IMR-90 (cell line): Measurements from ENCODE around the gene PTPN4. TPM values are rescaled to one million over a fixed set of nuclear protein-coding genes. Genes with fewer than 3 reads are reported as not detected.

Source experiments
- ATAC-seq: fragments of 200-7000 bp; cut with Tn5 transposase; 2 replicates; pipeline ENCODE4 v1.9.1; 2020; ENCODE audit warnings: low read depth, mild to moderate bottlenecking, moderate library complexity
- BruUV-seq: library from RNA; stranded (reverse); fragments of 400-500 nt; replicated peaks from 2 replicates; lab custom pipeline; 2021; lab: Mats Ljungman, UMichigan
- CTCF ChIA-PET: fragments of 300-600 bp; formaldehyde crosslinking; extraction: SDS; loops from one replicate; lab custom pipeline; 2021; ENCODE audit warnings: antibody characterized with exemption; lab: Yijun Ruan, JAX
- POLR2A ChIA-PET: fragments of 300-600 bp; sonication (Branson Sonifier 250); formaldehyde crosslinking; loops from one replicate; lab custom pipeline; 2022; ENCODE audit warnings: antibody characterized with exemption; ENCODE audit not compliant: unreplicated experiment; lab: Charles Lee
- DNase-seq: peaks from one replicate; pipeline ENCODE4 v3.0.0; 2013
- H2AFZ ChIP-seq: replicated peaks from 2 replicates; pipeline ENCODE3; 2013; ENCODE audit warnings: low read length, mild to moderate bottlenecking; ENCODE audit not compliant: poor library complexity
- H2AK5ac ChIP-seq: 2 replicates; pipeline ENCODE4 v1.6.1; 2013; ENCODE audit warnings: low read depth, low read length, inconsistent platforms
- H2AK9ac ChIP-seq: replicated peaks from 2 replicates; pipeline ENCODE3; 2013; ENCODE audit warnings: mild to moderate bottlenecking, low read depth, low read length, moderate library complexity; ENCODE audit not compliant: poor library complexity
- H2BK120ac ChIP-seq: 2 replicates; pipeline ENCODE4 v1.6.1; 2013; ENCODE audit warnings: low read depth, low read length, inconsistent platforms
- H2BK15ac ChIP-seq: 3 replicates; pipeline ENCODE4 v1.6.1; 2013; ENCODE audit warnings: low read depth, low read length, inconsistent platforms
- H2BK20ac ChIP-seq: 2 replicates; pipeline ENCODE4 v1.6.1; 2013; ENCODE audit warnings: low read depth, mild to moderate bottlenecking, inconsistent platforms, low read length, moderate library complexity
- H2BK5ac ChIP-seq: 2 replicates; pipeline ENCODE4 v1.6.1; 2013; ENCODE audit warnings: mild to moderate bottlenecking, low read depth, low read length, inconsistent platforms; ENCODE audit not compliant: poor library complexity, severe bottlenecking
- H3K14ac ChIP-seq: replicated peaks from 2 replicates; pipeline ENCODE4 v1.6.1; 2013; ENCODE audit warnings: low read depth, low read length, inconsistent platforms
- H3K18ac ChIP-seq: 2 replicates; pipeline ENCODE4 v1.6.1; 2013; ENCODE audit warnings: low read depth, low read length, control low read depth
- H3K23ac ChIP-seq: 2 replicates; pipeline ENCODE4 v1.6.1; 2013; ENCODE audit warnings: low read depth, low read length, inconsistent platforms
- H3K27ac ChIP-seq: 2 replicates; pipeline ENCODE4 v1.5.1; 2013; ENCODE audit warnings: mild to moderate bottlenecking, control low read depth, low read length; ENCODE audit not compliant: insufficient read depth
- H3K27me3 ChIP-seq: 2 replicates; pipeline ENCODE4 v1.6.1; 2013; ENCODE audit warnings: low read length; ENCODE audit not compliant: control insufficient read depth, insufficient read depth
- H3K36me3 ChIP-seq: 2 replicates; pipeline ENCODE4 v1.6.1; 2013; ENCODE audit warnings: low read length, mixed read lengths; ENCODE audit not compliant: control insufficient read depth, insufficient read depth
- H3K4ac ChIP-seq: 2 replicates; pipeline ENCODE4 v1.6.1; 2013; ENCODE audit warnings: low read depth, low read length, inconsistent platforms
- H3K4me1 ChIP-seq: 2 replicates; pipeline ENCODE4 v1.6.1; 2013; ENCODE audit warnings: low read length, mixed read lengths; ENCODE audit not compliant: control insufficient read depth, insufficient read depth
- H3K4me2 ChIP-seq: 2 replicates; pipeline ENCODE4 v1.6.1; 2013; ENCODE audit warnings: low read depth, mild to moderate bottlenecking, control low read depth, low read length, moderate library complexity
- H3K4me3 ChIP-seq: 2 replicates; pipeline ENCODE4 v1.5.1; 2013; ENCODE audit warnings: low read depth, mild to moderate bottlenecking, control low read depth, low read length, moderate library complexity; ENCODE audit not compliant: insufficient read depth
- H3K56ac ChIP-seq: 2 replicates; pipeline ENCODE4 v1.6.1; 2013; ENCODE audit warnings: low read length, inconsistent platforms; ENCODE audit not compliant: insufficient read depth; ENCODE audit errors: extremely low read depth
- H3K79me1 ChIP-seq, 2 experiments: 2 replicates each; pipeline ENCODE4 v1.6.1; 2013; ENCODE audit warnings: low read length in 2 of 2, inconsistent platforms in 1 of 2, low read depth in 1 of 2
- H3K9ac ChIP-seq: 2 replicates; pipeline ENCODE4 v1.6.1; 2013; ENCODE audit warnings: low read depth, low read length, control low read depth
- H3K9me1 ChIP-seq: 2 replicates; pipeline ENCODE4 v1.6.1; 2013; ENCODE audit warnings: low read length, inconsistent platforms; ENCODE audit not compliant: insufficient read depth
- H3K9me3 ChIP-seq: 2 replicates; pipeline ENCODE4 v1.6.1; 2013; ENCODE audit warnings: low read length; ENCODE audit not compliant: control insufficient read depth, insufficient read depth
- H4K20me1 ChIP-seq: 2 replicates; pipeline ENCODE4 v1.6.1; 2013; ENCODE audit warnings: low read length, inconsistent platforms; ENCODE audit not compliant: insufficient read depth
- H4K5ac ChIP-seq: 2 replicates; pipeline ENCODE4 v1.6.1; 2013; ENCODE audit warnings: mild to moderate bottlenecking, low read depth, low read length, control low read depth
- H4K8ac ChIP-seq, 2 experiments: 2 replicates each; pipeline ENCODE4 v1.6.1; 2013; ENCODE audit warnings: low read depth in 2 of 2, low read length in 2 of 2, control low read depth in 1 of 2, inconsistent platforms in 1 of 2
- H4K91ac ChIP-seq: 2 replicates; pipeline ENCODE4 v1.6.1; 2013; ENCODE audit warnings: low read depth, low read length, inconsistent platforms; ENCODE audit not compliant: insufficient read depth
- BHLHE40 ChIP-seq: fragments of 150-350 bp; IDR thresholded peaks from 2 replicates; pipeline ENCODE4 v1.6.1; 2016; ENCODE audit warnings: mild to moderate bottlenecking, low read depth, low read length
- CEBPB ChIP-seq: IDR thresholded peaks from 2 replicates; pipeline ENCODE4 v1.6.1; 2012; ENCODE audit warnings: low read depth, low read length, improper control_type of control experiment
- CHD1 ChIP-seq: IDR thresholded peaks from 2 replicates; pipeline ENCODE4 v1.6.1; 2012; ENCODE audit warnings: low read depth, low read length, improper control_type of control experiment
- CTCF ChIP-seq: conservative IDR thresholded peaks from 2 replicates; pipeline ENCODE4 v1.5.1; 2012; ENCODE audit warnings: mild to moderate bottlenecking, low read depth, low read length, improper control_type of control experiment
- ELK1 ChIP-seq: fragments of 150-350 bp; IDR thresholded peaks from 2 replicates; pipeline ENCODE4 v1.6.1; 2016; ENCODE audit warnings: low read depth, mild to moderate bottlenecking, low read length, moderate library complexity, borderline replicate concordance
- FOS ChIP-seq: fragments of 150-350 bp; IDR thresholded peaks from 2 replicates; pipeline ENCODE4 v1.6.1; 2016; ENCODE audit warnings: low read depth, low read length
- MAFK ChIP-seq: IDR thresholded peaks from 2 replicates; pipeline ENCODE4 v1.6.1; 2012; ENCODE audit warnings: low read depth, low read length, improper control_type of control experiment
- MAZ ChIP-seq: IDR thresholded peaks from 2 replicates; pipeline ENCODE4 v1.6.1; 2012; ENCODE audit warnings: low read depth, mild to moderate bottlenecking, low read length, improper control_type of control experiment, moderate library complexity, borderline replicate concordance
- MXI1 ChIP-seq: IDR thresholded peaks from 2 replicates; pipeline ENCODE4 v1.6.1; 2012; ENCODE audit warnings: low read depth, mild to moderate bottlenecking, low read length, moderate library complexity, borderline replicate concordance
- NFE2L2 ChIP-seq: fragments of 150-350 bp; IDR thresholded peaks from 2 replicates; pipeline ENCODE4 v1.6.1; 2016; ENCODE audit warnings: low read depth, mild to moderate bottlenecking, low read length
- POLR2A ChIP-seq: IDR thresholded peaks from 2 replicates; pipeline ENCODE4 v1.6.1; 2012; ENCODE audit warnings: mild to moderate bottlenecking, low read depth, low read length
- RAD21 ChIP-seq: IDR thresholded peaks from 2 replicates; pipeline ENCODE4 v1.6.1; 2012; ENCODE audit warnings: low read length, improper control_type of control experiment
- RCOR1 ChIP-seq: IDR thresholded peaks from 2 replicates; pipeline ENCODE4 v1.6.1; 2012; ENCODE audit warnings: mild to moderate bottlenecking, low read length, improper control_type of control experiment; ENCODE audit not compliant: insufficient replicate concordance
- RFX5 ChIP-seq: IDR thresholded peaks from 2 replicates; pipeline ENCODE4 v1.8.0; 2012; ENCODE audit warnings: low read depth, mild to moderate bottlenecking, low read length, moderate library complexity
- SMC3 ChIP-seq: fragments of 150-350 bp; IDR thresholded peaks from 2 replicates; pipeline ENCODE4 v1.6.1; 2016; ENCODE audit warnings: low read depth, mild to moderate bottlenecking, antibody characterized with exemption, low read length, moderate library complexity
- USF2 ChIP-seq: fragments of 150-350 bp; IDR thresholded peaks from 2 replicates; pipeline ENCODE4 v1.6.1; 2017; ENCODE audit warnings: mild to moderate bottlenecking, antibody characterized with exemption, low read length, low read depth
- dilution Hi-C: fragments of 300-500 bp; cut with HindIII; formaldehyde crosslinking; loops from one replicate; pipeline ENCODE4 v1.14.3; 2018; ENCODE audit warnings: low sequenced_read_pairs; ENCODE audit not compliant: unreplicated experiment
- in situ Hi-C: fragments of 300-500 bp; cut with MboI; formaldehyde crosslinking; loops from 3 replicates; pipeline ENCODE4 v1.14.3; 2019; ENCODE audit warnings: low sequenced_read_pairs, inconsistent platforms, mixed read lengths
- intact Hi-C: fragments of 100-400 bp; cut with micrococcal nuclease; formaldehyde crosslinking; loops from 2 replicates; pipeline ENCODE4 v1.10.0; 2022
- polyA plus RNA-seq, 3 experiments: library from polyadenylated mRNA; depleted of rRNA; stranded (reverse); fragments of >200 nt; gene quantifications; 2 replicates each; pipeline ENCODE4 v1.2.3, GENCODE V29; 2012; ENCODE audit warnings: low replicate concordance in 1 of 3
- total RNA-seq: library from RNA; depleted of rRNA; stranded (reverse); fragments of >200 nt; gene quantifications from 2 replicates; pipeline ENCODE4 v1.2.3, GENCODE V29; 2012

Gene PTPN4
- total and polyA plus RNA-seq, 2 of the 4 experiments (the other 2 are of a cell fraction): 2.9 to 19.2 TPM

- dilution Hi-C loops (no loop called here), in situ Hi-C loops (no loop called here), intact Hi-C loops (no loop called here)
- H3K79me1 ChIP-seq: no peaks in the 10 kb centered on the region
- no peak overlapping the region for H2AK9ac ChIP-seq
- no peak for ATAC-seq
- H3K4me3 ChIP-seq: no peak overlapping the region
- no peaks in the 10 kb centered on the region for H3K9me1 ChIP-seq
- DNase-seq: no peak
- H3K27ac ChIP-seq: no peak overlapping the region
- H4K91ac ChIP-seq: no peak overlapping the region
- H3K23ac ChIP-seq: no peak overlapping the region
- H3K4me1 ChIP-seq: no peaks in the 10 kb centered on the region
- H3K18ac ChIP-seq: no peak overlapping the region
- no peak overlapping the region for H3K56ac ChIP-seq
- no peak overlapping the region for H2BK120ac ChIP-seq
- H2BK20ac ChIP-seq: no peak overlapping the region
- H3K36me3 ChIP-seq: no peaks in the 10 kb centered on the region
- H3K9me3 ChIP-seq: no peaks in the 10 kb centered on the region
- TF ChIP-seq MXI1 (no peak), SMC3 (no peak), POLR2A (no peak), ELK1 (no peak), MAZ (no peak), CEBPB (no peak), CTCF (no peak), USF2 (no peak), RFX5 (no peak), CHD1 (no peak), RAD21 (no peak), RCOR1 (no peak), BHLHE40 (no peak), FOS (no peak), MAFK (no peak), NFE2L2 (no peak)
- no peaks in the 10 kb centered on the region for H4K20me1 ChIP-seq
- H2BK5ac ChIP-seq: no peak overlapping the region
- H3K9ac ChIP-seq: no peak overlapping the region
- no TSS peak for BruUV-seq
- no peak overlapping the region for H2BK15ac ChIP-seq
- no peak overlapping the region for H2AFZ ChIP-seq
- no peak overlapping the region for H4K5ac ChIP-seq
- H3K4ac ChIP-seq: no peak overlapping the region
- no peak overlapping the region for H3K14ac ChIP-seq
- H3K27me3 ChIP-seq: no peaks in the 10 kb centered on the region
- ChIA-PET CTCF (no interaction called here), POLR2A (no interaction called here)
- H2AK5ac ChIP-seq: no peak overlapping the region
- no peak overlapping the region for H3K4me2 ChIP-seq
- no peak overlapping the region for H4K8ac ChIP-seq
Observed at GRCh38 chr2:120004254-120004653, 244.5 kb downstream of the PTPN4 start.
